Suppressor macrophage treated with lipopolysaccharide for 4 hours (primary cell): ENCODE data around the gene VAMP5.
"Not testable (repeated sequence)": the region's sequence is repeated elsewhere in the genome, so short reads cannot be mapped to it uniquely, and the experiment has no call there.

ENCODE experiments used
- DNase-seq: peaks from one replicate; pipeline ENCODE4 v3.0.0-alpha.2; 2020

Gene VAMP5, protein sequence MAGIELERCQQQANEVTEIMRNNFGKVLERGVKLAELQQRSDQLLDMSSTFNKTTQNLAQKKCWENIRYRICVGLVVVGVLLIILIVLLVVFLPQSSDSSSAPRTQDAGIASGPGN

DNA sequence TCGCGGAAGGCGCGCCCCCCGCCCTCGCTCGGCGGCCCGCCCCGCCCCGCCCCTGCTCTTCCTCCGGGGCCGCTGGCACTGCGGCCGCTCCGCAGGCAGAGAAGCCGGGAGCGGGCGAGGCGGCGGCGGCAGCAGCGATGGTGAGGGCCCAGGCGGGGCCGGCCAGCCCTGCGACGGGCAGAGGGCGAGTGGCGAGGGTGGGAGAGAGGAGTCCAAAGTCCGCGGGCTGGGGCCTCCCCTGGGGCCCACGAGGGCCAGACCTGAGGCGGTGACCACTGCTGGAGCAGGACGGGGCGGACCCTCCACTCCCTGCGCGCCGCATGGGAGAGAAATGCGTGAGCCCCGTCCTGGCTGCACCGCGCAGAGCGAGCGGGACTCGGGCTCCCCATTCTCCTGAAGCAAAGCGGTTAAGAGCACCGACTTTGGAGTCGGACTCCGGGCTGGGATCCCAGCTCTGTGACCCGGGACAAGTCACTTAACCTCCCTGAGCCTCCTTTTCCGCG, at the start of gene VAMP5:
VAMP5 (plus strand) TSS at position 78 of the 503 bp plus-strand sequence; CDS start at position 138, 60 bp downstream.
- peak; percentile 72 for DNase-seq

DNA sequence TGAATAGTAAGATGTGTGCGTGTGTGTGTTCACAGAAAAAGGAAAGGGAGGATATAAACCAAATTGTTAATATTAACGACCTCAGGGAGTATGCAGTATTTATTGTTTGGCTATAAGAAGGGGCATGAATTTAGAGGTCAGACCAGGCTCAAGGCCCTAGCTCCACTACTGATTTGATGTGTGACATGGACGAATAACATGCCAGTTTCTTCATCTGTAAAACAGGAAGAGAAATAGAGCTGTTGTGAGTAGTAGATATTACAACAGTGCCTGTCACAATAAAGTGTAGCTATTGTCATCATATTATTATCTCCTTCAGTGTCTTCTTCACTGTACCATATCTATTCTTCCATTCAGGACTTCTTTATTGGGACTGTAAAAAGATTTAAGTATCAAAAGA, 49.4 kb upstream of the VAMP5 start:
- peak; percentile 71 for DNase-seq

DNA sequence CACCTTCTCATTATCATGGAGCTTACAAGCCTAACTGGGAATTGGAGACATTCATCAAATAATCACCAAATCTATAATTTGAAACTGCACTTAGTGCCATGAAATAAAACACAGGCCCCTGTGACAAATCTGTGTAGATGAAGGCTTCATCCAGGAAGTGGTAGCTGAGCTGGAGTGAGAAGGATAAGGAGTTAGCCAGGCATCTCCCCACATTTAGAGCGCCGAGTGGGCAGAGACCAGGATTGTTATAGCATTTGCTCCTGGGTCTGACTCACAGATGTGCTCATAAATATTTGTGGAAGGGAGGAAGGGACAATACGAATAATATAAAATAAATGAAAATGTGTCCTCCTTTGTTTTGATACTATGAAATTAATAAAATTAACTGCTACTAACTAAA, 47.8 kb upstream of the VAMP5 start:
- DNase-seq = no peak

DNA sequence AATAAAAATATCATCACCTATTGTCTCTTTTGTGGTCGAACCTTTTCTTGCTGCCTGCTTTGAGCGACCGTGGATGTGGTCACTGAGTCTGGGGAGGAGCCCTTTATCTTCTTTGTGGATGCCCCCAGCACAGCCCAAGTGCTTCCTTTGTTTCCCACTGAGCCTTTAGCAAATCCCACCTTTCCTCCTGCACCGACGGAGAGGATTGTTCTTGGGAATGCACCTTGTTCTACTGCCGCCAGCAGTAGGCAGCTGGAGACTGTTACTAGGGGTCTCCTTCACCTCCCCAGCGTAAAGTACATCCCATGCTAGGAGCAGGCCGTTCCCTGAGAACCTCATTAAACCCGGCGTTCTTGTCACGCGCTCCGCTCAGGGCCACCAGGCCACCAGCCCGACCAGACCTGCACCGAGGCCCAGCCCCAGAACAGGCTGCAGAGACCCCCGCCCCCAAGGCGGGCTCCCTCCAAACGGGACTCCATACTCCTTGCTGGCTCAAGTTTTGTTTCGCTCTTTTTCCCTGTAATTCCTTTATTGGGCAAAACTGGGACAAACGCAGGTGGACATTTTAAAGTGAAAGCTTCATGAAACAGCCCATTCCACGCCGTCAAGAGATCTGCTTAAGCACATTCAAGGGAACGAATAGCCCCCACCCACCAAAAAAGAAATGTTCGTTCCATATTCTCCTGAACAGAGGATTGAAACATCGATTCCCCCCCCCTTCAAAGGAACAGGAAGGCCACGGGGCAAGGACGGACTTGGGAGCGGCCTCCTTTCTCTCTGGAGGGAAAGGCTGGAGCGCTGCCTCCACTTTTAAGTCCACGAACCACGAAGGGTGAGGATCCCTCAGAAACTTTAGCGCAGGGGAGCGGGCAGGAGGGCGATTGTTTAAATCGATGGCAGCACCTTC, 46.4 kb upstream of the VAMP5 start:
- DNase-seq = peak; percentile 53

DNA sequence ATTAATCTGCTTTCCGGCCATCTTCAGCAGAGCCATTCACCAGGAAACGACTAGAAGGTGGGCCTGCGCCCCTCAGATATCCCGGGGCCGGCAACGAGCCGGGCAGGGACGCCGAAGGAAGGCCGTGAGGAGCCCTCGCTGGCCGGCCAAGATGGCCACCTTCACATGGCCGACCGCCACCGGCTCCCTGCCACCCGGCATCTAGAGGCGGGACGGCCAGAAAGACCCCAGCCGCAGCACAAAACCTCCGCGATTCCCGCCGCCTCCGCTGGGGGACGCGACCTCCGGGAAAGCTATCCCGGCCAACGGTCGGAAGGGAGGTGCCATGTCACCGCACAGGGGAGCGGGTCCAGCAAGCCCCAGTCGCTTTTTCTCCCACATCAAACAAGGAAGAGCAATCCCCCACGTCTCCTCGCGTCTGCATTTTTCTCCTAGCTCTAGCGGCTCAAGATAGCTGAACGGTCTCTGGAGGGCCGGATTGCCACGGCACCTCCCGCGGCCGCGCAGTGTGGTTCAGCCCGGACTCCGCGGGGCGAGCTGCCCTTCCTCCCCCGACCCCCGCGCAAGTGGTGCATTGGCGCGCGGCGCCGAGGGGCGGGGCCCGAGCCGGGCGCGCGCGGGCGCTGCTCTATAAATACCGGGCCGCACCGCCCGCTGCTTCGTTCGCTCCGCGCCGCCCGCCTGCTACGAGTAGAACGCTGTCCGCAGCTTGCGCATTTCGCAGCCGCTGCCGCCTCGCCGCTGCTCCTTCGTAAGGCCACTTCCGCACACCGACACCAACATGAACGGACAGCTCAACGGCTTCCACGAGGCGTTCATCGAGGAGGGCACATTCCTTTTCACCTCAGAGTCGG, 45.5 kb upstream of the VAMP5 start, which contains the start of gene MAT2A:
MAT2A (plus strand) TSS at position 662 of the 854 bp plus-strand sequence; CDS start at position 782, 120 bp downstream.
- DNase-seq = peak; percentile 95

DNA sequence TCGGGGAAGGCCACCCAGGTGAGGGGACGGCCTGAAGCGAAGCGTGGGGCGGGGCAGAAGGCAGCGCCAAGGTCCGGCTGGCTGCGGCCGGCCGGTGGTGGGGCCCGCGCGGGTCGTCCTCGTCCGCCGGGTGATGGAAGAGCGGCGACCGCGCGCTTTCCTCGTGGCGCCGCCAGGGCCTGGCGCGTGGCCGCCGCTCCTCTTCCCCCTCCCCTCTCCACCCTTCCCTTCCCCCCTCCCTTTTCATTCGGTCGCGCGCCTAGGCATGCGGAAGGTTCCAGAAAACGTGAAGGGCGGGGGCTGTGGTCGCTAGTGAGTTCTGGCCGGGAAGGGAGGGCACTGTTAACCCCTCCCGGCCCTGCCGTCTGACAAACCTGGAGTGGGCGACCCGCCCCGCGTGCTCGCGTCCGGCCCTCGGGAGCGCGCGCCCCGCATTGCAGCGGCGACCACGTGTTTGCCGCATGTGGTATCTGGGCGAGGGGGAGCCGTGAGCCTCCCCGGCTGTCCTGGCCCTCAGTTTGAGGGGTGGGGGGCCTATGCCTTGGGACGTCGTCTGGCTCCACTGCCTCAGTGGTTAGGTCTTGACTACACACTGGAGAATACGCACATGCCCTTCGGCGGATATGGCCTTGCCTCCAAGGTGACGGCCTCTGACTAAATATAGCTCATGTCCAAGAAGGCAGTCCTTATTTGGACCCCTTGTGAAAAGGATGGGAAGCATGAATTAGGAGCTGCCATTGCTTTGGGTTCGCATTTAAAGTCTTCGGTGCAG, 44.7 kb upstream of the VAMP5 start:
- DNase-seq = peak; percentile 73

DNA sequence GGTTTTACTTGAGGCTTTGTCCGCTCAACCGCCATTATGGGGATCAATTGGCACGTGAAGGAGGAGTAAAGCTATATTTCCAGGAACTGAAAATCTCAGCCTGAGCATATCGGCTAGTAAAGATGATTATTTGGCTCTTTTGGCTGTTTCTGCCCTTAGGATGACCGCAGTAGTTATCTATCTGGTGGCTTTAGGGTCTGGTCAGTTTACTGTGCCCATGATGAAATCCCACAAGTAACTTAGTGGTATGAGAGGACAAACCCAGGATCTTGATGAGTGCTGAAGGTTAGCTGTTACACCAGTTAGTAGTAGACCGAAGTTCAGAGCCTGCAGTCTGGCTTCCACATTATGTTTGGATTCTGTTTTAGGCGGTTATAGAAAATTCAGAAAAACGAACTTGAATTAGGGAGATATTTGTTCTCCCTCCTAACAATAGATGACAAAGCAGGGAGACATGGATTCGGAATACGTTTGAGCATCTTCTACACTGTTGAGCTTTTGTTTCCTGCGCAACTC, 44.0 kb upstream of the VAMP5 start:
- DNase-seq = peak; percentile 41

DNA sequence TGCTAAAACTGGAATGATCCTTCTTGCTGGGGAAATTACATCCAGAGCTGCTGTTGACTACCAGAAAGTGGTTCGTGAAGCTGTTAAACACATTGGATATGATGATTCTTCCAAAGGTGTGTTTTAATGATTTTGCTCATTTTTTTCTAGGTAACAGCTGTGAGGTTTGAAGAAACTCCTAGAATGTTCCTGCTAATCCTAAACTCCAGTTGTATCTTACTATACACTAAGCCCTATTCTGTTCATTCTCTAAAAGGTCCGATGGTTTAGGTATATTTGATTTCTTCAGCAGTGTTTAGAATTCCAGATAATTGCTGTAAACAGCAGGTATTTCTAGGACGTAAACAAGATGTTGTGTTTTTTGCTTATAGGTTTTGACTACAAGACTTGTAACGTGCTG, 43.0 kb upstream of the VAMP5 start:
- DNase-seq = no peak

DNA sequence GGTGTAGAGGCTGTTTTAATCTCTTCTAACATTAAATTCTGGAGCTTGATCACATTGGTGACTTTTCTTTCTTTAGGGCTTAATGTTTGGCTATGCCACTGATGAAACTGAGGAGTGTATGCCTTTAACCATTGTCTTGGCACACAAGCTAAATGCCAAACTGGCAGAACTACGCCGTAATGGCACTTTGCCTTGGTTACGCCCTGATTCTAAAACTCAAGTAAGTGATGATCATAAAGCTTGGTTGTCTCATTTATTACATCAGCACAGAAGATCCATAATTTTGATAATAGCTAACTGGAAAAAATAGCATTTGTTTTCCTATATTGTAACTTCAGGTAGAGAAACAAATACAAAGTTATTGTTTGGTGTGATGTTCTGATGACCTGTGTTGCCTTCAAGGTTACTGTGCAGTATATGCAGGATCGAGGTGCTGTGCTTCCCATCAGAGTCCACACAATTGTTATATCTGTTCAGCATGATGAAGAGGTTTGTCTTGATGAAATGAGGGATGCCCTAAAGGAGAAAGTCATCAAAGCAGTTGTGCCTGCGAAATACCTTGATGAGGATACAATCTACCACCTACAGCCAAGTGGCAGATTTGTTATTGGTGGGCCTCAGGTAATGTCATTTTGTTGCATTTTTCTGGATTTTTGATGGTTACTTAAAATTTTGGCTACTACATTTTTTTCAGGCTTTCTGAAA, 42.3 kb upstream of the VAMP5 start:
- DNase-seq = no peak

DNA sequence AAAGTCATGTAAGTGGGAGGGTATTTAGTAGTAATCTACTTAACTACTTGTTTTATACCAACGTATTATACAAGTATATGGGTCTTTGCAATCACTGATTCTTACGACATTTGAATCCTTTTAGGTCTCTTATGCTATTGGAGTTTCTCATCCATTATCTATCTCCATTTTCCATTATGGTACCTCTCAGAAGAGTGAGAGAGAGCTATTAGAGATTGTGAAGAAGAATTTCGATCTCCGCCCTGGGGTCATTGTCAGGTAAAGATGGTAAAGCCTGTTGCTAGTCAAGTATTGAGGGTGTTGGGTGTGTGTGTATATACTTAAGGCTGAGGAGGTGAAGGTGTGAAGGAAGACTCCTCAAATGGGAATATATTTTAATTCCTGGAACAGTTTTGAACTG, 41.5 kb upstream of the VAMP5 start:
- DNase-seq = no peak

DNA sequence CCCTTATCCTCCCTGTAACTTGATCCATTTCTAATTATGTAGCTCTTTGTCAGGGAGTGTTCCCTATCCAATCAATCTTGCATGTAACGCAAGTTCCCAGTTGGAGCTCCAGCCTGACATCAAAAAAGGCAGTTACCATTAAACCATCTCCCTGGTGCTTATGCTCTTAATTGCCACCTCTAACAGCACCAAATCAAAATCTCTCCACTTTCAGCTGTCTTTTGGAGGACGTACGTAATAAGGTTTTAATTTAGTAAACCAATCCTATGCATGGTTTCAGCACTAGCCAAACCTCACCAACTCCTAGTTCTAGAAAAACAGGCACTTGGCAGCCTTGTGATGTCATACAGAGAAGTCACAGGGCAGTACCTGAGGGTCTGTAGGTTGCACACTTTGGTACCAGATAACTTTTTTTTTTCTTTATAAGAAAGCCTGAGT, 40.0 kb upstream of the VAMP5 start:
- not testable (repeated sequence) for DNase-seq

DNA sequence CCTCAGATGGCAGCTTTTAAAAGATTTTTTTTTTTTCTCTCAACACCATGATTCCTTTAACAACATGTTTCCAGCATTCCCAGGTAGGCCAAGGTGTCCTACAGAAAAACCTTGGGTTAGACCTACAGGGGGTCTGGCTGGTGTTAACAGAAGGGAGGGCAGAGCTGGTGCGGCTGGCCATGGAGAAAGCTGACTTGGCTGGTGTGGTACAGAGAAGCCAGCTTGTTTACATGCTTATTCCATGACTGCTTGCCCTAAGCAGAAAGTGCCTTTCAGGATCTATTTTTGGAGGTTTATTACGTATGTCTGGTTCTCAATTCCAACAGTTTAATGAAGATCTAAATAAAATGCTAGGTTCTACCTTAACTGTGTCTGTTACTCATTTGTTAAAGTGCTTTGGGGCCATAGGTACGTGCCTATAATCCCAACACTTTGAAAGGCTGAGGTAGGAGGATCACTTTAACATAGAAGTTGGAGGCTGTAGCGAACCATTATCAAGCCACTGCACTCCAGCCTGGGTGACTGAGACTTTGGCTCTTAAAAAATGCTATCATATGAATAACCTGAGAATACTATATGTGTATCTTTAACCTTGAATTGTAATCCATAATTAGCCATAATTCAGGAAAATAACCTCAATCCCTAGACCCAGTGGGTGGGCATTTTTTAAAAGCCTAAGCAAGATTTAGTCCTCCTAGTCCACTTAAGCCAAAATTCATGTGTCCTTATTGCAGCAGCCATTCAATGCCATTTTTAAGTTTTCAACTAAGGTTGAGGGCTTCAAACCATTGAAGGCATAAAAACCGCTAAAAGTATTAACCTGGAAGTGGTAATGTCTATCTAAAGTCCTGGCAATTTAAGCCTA, 39.1 kb upstream of the VAMP5 start:
- DNase-seq = not testable (repeated sequence)

DNA sequence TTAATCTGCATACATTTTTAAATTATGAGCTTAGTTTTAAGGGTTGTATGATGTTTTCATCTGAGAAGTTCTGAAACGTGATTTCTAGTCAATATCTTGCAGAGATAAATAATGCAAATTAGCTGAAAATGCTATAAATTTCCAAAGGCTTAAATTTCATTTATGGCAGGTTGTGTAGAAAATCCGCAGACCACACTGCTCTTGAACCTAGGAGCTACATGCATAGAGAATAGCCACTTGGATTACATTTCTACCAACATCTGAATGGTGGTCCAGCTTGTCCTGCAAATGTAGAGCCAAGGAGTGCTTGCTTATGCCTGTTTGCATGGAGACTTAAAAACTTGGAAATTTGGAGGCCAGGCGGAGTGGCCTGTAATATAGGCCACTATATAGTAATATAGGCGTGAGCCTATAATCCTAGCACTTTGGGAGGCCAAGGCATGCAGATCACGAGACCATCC, 38.4 kb upstream of the VAMP5 start:
- DNase-seq = no peak

DNA sequence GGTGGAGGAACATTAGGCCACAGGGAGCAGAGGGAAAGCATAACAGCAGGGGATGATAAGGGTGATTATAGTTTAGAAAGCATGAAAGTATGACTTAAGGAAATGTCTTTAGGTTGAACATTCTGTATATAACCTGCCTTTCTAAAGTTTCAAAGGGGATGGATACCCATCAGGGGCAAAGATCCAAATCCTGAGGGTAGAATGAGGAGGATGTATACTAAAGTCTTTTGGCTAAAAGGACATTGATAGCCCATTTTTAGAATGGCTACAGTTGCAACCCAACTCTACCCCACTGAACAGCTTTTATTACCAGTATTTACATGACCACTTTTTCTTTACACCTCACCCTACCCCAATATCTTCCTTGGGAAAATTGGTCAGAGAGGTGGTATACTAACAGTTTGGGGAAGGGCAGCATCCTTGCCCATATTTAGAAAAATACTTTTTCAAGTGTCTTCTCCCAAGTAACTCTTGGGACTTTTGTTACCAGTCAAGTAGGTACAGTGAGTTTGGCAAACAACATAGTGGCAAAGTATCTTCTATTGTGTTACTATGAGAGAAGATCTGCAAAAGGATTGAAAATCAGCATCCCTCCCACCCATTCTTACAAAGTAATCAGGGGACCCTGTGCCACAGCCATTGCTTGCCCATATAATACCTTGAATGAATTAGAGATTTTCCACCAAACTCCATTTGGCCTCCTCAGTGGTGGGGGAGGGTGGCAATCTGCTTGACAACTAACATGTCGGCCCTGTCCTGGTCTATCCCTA, 37.0 kb upstream of the VAMP5 start:
- DNase-seq = no peak

DNA sequence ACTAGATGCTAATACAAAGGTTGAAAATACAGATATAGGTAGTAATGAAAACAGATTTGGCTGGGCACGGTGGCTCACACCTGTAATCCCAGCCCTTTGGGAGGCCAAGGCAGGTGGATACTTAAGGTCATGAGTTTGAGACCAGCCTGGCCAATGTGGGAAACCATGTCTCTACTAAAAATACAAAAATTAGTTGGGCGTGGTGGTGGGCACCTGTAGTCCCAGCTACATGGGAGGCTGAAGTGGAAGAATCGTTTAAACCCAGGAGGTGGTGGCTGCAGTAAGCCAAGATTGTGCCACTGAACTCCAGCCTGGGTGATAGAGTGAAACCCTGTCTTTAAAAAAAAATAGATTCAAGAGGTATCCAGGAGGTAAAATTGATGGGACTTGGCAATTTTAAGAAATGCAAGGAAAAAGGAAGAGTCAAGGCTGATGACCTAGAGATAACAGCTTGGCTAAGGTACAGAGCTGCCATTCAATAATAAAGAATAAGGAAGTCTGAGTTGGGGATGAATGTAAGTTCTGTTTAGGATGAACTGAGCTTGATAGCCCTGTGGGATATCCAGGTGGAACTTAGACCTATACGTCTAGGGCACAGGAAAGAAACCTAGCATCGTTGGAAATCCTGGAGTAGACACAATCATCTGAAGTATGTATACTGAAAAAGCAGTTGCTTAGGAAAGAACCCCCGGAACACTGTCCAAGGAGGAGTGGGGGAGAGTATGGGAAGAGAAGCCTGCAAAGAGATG, 36.2 kb upstream of the VAMP5 start:
- no peak for DNase-seq

DNA sequence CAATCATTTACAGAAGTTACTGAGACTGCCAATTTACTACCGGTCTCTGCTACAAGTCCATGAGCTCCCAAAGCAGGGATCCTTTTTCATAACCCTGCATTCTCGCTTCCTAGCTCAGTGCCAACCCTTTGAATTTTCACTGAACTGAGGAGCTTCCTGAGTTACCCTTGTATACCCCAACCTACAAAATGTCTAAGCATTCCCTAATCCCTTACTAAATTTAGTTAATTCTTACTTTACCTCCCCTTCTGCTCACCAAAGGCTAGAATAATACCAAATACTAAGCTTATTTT, 35.7 kb upstream of the VAMP5 start:
- DNase-seq = no peak

DNA sequence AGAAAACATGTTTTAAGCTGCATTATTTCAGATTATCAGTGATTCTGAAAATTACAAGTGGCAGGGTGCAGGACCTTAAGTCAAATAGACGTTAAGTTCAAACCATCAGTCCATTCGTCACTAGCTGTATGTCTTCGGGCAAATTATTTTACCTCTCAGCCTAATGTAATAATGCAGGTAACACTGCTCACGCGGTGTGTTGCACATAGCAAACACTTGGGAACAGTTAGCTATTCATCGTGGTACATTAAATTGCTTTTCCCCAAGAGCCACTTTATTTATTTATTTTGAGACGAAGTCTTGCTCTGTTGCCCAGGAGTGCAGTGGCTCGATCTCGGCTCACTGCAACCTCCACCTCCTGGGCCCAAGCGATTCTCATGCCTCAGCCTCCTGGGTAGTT, 35.1 kb upstream of the VAMP5 start:
- DNase-seq = no peak

DNA sequence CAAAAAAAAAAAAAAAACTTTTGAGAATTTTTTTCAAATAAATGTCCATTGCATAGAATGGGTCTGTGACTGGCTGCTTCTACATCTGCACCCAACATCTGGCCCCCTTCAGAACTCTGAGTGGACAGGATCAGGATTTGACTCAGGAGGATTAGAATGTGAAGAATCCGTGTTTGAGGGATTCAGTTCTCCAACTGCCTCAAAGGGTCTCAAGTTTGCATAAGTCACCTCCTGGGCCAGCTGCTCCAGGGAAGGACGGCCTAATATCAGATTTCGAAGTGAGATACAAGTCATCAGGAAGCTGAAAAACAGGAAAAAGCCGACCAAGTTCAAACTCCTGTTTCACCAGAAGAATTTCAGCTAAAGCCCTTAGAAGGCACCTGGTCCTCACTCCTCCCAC, 34.4 kb upstream of the VAMP5 start:
- DNase-seq = no peak

DNA sequence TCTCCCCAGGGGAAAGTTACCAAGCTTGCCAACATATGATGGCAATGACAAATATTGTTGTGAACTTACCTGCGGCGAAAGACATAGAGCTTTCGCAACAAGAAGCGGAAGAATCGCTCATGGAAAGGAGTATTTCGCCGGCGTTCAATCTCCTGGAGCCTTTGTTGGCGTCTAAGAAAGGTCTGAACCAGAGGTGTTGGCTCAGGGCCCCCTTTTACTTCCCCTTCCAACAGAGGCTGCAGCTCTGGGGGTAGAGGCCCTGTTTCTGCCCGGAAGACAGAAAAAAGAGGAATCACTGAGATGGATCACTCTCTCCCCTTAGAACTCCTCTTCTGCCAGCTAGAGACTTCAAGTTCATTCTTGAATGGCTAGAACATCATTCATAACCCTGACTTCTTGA, 33.7 kb upstream of the VAMP5 start:
- DNase-seq = peak; percentile 49
